Ureter (tissue), 1 donor: ENCODE results near the gene LDLRAD4. TPM values are rescaled to one million over a fixed set of nuclear protein-coding genes. Genes with fewer than 3 reads are reported as not detected.
"Not testable (repeated sequence)": the region's sequence is repeated elsewhere in the genome, so short reads cannot be mapped to it uniquely, and the experiment has no call there.

ENCODE experiments used
- DNase-seq: peaks from one replicate; pipeline ENCODE4 v3.0.0-alpha.2; 2020; ENCODE audit warnings: low spot score
- total RNA-seq: library from RNA; stranded (reverse); gene quantifications from one replicate; pipeline ENCODE4 v1.2.4, GENCODE V29; 2023
- donor health status: DM: yes; HTN: yes; CAD: no.

LDLRAD4 gene
- total RNA-seq, 1 donor from 2014 or later = 39.7 TPM

GRCh38 chr18:13485604-13486003, 267.0 kb downstream of the LDLRAD4 start:
- no peak for DNase-seq

- DNase-seq = no peak
These were observed 267.7 kb downstream of the LDLRAD4 start for GRCh38 chr18:13486284-13486683.

- no peak for DNase-seq
These were observed 268.1 kb downstream of the LDLRAD4 start for GRCh38 chr18:13486686-13487085.

- no peak for DNase-seq
These were observed 268.7 kb downstream of the LDLRAD4 start for GRCh38 chr18:13487237-13487636.

- DNase-seq = no peak
These were observed 269.8 kb downstream of the LDLRAD4 start for GRCh38 chr18:13488281-13488929.

- not testable (repeated sequence) for DNase-seq
These were observed 270.7 kb downstream of the LDLRAD4 start for GRCh38 chr18:13489303-13489702.

GRCh38 chr18:13491138-13491537, 272.6 kb downstream of the LDLRAD4 start:
- DNase-seq = no peak

- DNase-seq = no peak
These were observed 273.8 kb downstream of the LDLRAD4 start for GRCh38 chr18:13492314-13492713.

- DNase-seq = no peak
These were observed 274.5 kb downstream of the LDLRAD4 start for GRCh38 chr18:13493079-13493478.

- no peak for DNase-seq
These were observed 275.2 kb downstream of the LDLRAD4 start for GRCh38 chr18:13493725-13494124.

GRCh38 chr18:13494871-13495445, 276.4 kb downstream of the LDLRAD4 start:
- no peak for DNase-seq

GRCh38 chr18:13495961-13496360, 277.4 kb downstream of the LDLRAD4 start:
- DNase-seq = no peak

- DNase-seq = no peak
These were observed 278.2 kb downstream of the LDLRAD4 start for GRCh38 chr18:13496691-13497281.

GRCh38 chr18:13499803-13500202, 281.2 kb downstream of the LDLRAD4 start:
- no peak for DNase-seq

GRCh38 chr18:13500227-13500865, 281.8 kb downstream of the LDLRAD4 start:
- no peak for DNase-seq

- peak; percentile 78 for DNase-seq
These were observed 282.4 kb downstream of the LDLRAD4 start for GRCh38 chr18:13500869-13501542.

GRCh38 chr18:13501543-13501887, 283.0 kb downstream of the LDLRAD4 start:
- no peak for DNase-seq

- no peak for DNase-seq
These were observed 283.3 kb downstream of the LDLRAD4 start for GRCh38 chr18:13501891-13502290.

- DNase-seq = no peak
These were observed 284.0 kb downstream of the LDLRAD4 start for GRCh38 chr18:13502585-13502984.

- no peak for DNase-seq
These were observed 285.3 kb downstream of the LDLRAD4 start for GRCh38 chr18:13503836-13504235.

GRCh38 chr18:13505780-13506345, 287.3 kb downstream of the LDLRAD4 start:
- no peak for DNase-seq

- no peak for DNase-seq
These were observed 292.0 kb downstream of the LDLRAD4 start for GRCh38 chr18:13510594-13510993.
